GM21737 (cell line): ENCODE measurements around the gene RNF157.

Experiments
- ATAC-seq: cut with Tn5 transposase; IDR thresholded peaks from one replicate; pipeline ENCODE4 v1.9.1; 2021; ENCODE audit warnings: mild to moderate bottlenecking, moderate library complexity; ENCODE audit not compliant: unreplicated experiment

Gene RNF157

GRCh38 chr17:76131051-76131691 lies 109.1 kb downstream of the RNF157 start:
- no peak for ATAC-seq

DNA sequence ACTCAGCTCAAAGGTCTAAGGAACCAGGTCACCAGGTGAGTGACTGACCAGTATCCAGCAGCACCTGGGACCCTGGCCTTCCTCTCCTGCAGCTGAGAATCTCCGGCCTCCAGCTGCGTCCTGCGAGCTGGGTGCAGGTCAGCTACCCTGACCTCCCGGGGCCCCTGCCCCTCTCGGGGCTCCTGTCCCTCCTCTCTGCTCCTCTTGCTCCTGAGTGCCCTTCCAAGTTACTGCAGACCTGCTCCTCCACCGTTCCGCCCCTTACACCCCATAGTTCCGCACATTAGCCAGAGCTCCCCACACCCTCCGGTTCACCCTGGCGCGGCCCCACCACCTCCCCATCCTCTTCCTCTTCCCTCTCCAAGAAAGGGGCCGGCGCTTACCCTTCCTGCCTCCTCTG lies 109.8 kb downstream of the RNF157 start:
- no peak for ATAC-seq

DNA sequence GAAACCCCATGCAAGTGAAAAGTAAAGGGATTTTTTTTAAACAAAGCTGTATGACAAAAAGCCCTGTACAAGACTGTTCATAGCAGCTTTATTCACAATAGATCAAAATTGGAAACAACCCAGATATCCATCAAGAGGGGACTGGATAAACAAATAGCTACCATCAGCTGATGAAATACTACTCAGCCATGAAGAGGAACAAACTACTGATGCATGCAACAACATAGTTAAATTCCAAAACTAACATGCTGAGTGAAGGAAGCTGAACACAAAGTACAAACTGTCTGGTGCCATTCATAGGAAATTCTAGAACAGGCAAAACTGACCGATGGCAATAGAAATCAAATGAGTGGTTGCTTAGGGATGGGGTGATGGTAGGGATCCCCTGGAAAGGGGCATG lies 114.4 kb downstream of the RNF157 start:
- no peak for ATAC-seq

DNA sequence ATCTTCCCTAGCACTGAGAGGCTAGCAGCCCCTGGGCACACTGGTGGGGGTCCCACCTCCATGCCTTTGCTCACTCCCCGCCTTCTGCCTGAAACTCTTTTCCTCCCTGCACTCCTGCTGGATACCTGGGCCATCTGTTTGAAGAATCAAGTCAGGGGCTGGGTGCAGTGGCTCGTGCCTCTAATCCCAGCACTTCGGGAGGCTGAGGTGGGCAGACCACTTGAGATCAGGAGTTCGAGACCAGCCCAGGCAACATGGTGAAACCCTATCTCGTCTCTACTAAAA lies 115.0 kb downstream of the RNF157 start:
- ATAC-seq = no peak

DNA sequence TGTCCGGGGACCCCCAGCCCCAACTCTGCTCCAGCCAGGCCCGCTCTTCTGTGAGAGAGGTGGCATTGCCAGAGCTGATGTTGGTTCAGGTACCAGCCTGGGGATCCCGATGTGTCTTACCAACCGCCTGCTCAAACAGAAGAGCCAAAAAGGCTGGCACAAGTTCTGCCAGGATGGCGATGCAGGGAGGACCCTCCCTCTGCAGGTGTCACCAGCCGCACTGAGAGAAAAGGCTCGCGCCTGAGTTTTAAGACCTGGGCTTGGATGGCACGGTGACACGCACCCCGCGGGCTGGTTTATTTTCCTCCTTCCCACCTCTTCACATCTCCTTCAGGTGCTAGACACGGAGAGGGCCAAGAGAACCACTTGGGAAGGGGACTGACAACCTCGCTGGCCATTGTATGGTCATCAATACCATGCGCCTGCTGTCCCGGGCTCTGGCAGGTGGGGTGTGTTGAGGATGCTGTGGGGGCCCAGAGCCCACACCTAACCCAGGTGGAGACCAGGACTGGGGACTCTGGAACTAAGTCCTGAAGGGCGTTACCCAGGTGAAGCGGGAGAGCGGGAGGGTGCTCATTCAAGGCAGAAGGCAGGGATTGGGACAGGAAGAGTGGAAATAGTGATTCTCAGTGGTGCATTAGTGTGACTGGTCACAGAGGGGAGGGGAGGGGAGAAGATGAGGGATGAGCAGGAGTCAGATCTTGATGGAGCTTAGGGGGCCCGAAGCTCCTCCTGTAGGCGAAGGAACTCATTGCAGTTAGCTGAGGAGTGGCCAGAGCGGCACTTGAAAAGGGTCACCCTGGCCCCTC lies 115.5 kb downstream of the RNF157 start:
- no peak for ATAC-seq

DNA sequence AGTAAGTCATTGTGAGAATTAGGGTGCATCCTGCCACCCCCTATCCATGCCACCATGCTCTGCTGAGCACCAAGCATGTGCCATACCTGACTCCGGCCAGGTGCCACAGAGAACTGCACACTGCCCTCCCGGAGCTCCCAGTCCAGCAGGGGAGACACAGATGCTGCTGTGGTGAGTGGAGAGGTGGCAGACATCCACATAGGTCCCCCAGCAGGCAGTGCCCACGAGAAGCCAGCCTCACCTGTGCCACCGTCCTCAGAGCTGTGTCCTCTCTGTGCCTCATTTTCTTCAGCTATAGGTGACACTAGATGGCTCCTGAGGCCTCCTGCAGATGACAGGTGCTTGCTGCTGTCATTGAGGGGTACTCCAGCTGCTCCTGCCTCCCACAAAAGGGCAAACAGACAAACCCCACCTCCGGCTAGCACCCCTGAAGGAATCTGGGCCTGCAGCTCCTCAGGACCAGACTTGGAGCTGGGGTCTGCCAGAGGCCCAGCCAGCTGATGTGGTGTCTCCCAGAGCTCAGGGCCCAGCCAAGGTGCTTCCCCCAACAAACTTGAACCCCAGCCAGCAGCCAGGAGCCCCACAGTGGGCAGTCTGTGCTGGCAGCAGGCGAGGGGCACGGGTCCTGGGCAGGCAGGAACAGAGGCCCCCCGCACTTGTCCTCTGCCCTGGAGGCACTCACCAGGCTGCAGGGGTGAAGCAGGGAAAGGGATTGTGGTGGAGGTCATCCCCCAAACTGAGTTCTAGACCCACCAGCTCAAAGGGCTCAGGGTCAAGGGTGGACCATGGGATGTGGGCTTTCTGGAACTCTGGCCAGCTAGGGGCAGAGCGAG lies 116.3 kb downstream of the RNF157 start:
- no peak for ATAC-seq

DNA sequence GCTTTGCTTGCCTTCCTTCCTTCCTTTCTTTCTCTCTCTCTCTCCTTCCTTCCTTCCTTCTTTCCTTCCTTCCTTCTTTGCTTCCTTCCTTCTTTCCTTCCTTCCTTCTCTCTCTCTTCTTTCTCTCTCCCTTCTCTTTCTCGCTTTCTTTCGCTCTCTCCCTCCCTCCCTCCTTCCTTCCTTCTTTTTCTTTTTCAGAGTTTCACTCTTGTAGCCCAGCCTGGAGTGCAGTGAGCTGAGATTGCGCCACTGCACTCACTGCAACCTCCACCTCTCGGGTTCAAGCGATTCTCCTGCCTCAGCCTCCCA lies 117.1 kb downstream of the RNF157 start:
- no peak for ATAC-seq

GRCh38 chr17:76122431-76123190 lies 117.7 kb downstream of the RNF157 start:
- ATAC-seq = no peak

- ATAC-seq = no peak
Observed at GRCh38 chr17:76121932-76122430, 118.3 kb downstream of the RNF157 start.

DNA sequence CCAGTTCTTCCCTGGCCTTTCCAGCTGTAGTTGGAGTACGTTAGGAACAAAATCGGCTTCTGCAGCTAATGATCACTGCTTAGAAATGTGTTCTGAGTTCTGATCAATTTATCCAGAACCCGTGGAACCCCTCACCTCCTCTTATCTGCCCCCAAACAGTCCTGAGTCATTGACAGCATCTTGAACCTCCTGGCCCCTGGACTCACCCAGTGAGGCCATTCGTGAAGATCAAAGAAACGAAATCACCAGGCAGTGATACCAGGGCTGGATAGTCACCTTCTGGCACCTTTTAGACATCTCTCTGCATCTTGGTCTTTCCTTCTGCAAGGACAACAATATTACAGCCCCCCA lies 119.7 kb downstream of the RNF157 start:
- ATAC-seq = no peak

- ATAC-seq = no peak
Observed at GRCh38 chr17:76119409-76120371, 120.6 kb downstream of the RNF157 start.

DNA sequence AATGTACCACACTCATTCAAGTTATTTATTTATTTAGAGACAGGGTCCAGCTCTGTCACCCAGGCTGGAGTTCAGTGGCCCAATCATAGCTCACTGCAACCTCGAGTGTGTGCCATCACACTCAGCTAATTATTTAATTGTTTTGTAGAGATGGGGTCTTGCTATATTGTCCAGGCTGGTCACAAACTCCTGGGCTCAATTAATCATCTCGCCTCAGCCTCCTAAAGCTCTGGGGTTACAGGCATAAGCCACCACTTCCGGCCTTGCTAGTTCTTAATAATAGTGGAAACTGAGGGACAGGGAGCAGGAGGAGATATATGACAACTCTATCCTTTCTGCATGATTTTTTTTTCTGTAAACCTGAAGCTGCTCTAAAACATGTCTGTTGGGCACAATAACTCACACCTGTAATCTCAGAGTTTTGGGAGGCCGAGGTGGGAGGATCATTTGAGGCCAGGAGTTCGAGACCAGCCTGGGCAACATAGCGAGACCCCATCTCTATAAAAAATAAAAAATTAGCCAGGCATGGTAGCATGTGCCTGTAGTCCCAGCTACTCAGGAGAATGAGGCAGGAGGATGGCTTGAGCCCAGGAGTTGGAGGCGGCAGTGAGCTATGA lies 125.0 kb downstream of the RNF157 start:
- no peak for ATAC-seq

DNA sequence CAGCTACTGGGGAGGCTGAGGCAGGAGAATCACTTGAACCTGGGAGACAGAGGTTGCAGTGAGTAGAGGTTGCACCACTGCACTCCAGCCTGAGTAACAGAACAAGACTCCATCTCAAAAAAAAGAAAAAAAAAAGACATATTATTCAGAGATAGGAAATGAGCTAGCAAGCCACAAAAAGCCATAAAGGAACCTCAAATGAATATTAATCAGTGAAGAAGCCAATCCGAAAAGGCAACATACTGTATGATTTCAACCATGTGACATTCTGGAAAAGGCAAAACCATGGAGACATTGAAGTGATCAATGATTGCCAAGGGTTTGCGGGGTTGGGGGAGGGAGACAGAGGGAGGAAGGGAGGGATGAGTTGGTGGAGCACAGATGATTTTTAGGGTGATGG lies 128.3 kb downstream of the RNF157 start:
- ATAC-seq = no peak

- ATAC-seq = no peak
Observed at GRCh38 chr17:76107509-76107908, 132.8 kb downstream of the RNF157 start.

DNA sequence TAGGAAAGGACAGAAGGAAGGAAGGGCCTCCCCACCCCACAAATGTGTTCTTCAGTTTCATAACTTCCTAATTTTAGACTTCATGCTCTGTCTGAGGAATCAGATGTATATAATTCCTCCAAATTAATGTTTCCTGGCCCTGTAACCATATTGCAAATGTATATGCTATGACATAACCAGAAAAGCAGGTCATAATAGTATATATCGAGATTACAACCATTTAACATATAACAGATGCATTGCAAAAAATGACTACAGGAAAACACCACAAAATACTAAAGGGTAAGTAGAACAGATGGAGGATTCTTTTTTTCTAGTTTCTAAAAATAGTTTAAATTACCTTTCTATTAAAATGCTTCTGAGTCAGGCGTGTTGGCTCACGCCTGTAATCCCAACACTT lies 133.6 kb downstream of the RNF157 start:
- ATAC-seq = no peak

GRCh38 chr17:76104896-76105231 lies 135.4 kb downstream of the RNF157 start:
- ATAC-seq = no peak

- ATAC-seq = no peak
Observed at GRCh38 chr17:76104140-76104895, 136.0 kb downstream of the RNF157 start.

- peak; percentile 88 for ATAC-seq
Observed at GRCh38 chr17:76103274-76104139, 136.8 kb downstream of the RNF157 start, which contains the start of gene EXOC7. EXOC7 (minus strand) TSS chr17:76103787; CDS start chr17:76103692, 95 bp downstream.
